Smooth muscle cell (in vitro differentiated cells): ENCODE results near the gene HDAC4. TPM values are rescaled to one million over a fixed set of nuclear protein-coding genes. Genes with fewer than 3 reads are reported as not detected.

Experiments used
- DNase-seq: peaks from one replicate; lab custom pipeline; 2025; ENCODE audit not compliant: unreplicated experiment; lab: John Stamatoyannopoulos, UW
- H2AFZ ChIP-seq: fragments of 200-600 bp; sonication (generic); 2 replicates; pipeline ENCODE4 v1.6.0; 2016; ENCODE audit warnings: antibody characterized with exemption, low read depth, mild to moderate bottlenecking
- H3F3A ChIP-seq: fragments of 200-600 bp; sonication (generic); 2 replicates; pipeline ENCODE4 v1.6.0; 2017; ENCODE audit warnings: antibody characterized with exemption, low read depth
- H3K27ac ChIP-seq: fragments of 200-600 bp; sonication (generic); 2 replicates; pipeline ENCODE4 v1.5.1; 2016; ENCODE audit warnings: low read depth, mild to moderate bottlenecking
- H3K27me3 ChIP-seq: fragments of 200-600 bp; sonication (generic); 2 replicates; pipeline ENCODE4 v1.6.1; 2016; ENCODE audit warnings: low read depth, mild to moderate bottlenecking
- H3K36me3 ChIP-seq: fragments of 200-600 bp; sonication (generic); 2 replicates; pipeline ENCODE4 v1.5.1; 2016; ENCODE audit warnings: low read depth
- H3K4me1 ChIP-seq: fragments of 200-600 bp; sonication (generic); 2 replicates; pipeline ENCODE4 v1.5.1; 2016; ENCODE audit warnings: low read depth
- H3K4me2 ChIP-seq: fragments of 200-600 bp; sonication (generic); 2 replicates; pipeline ENCODE4 v1.6.0; 2016; ENCODE audit warnings: mild to moderate bottlenecking
- H3K4me3 ChIP-seq: fragments of 200-600 bp; sonication (generic); 2 replicates; pipeline ENCODE4 v1.5.1; 2016; ENCODE audit warnings: mild to moderate bottlenecking
- H3K79me2 ChIP-seq: fragments of 200-600 bp; sonication (generic); 2 replicates; pipeline ENCODE4 v1.6.0; 2016; ENCODE audit warnings: low read depth, mild to moderate bottlenecking
- H3K9ac ChIP-seq: fragments of 200-600 bp; sonication (generic); 2 replicates; pipeline ENCODE4 v1.6.0; 2016; ENCODE audit warnings: low read depth
- H3K9me3 ChIP-seq: fragments of 200-600 bp; sonication (generic); replicated peaks from 2 replicates; pipeline ENCODE4 v1.5.1; 2016; ENCODE audit warnings: low read depth
- H4K20me1 ChIP-seq: fragments of 200-600 bp; sonication (generic); 2 replicates; pipeline ENCODE4 v1.6.0; 2016; ENCODE audit warnings: low read depth
- WGBS: methylation state at CpG from one replicate; pipeline ENCODE4 v1.1.7; 2016; ENCODE audit warnings: low lambda C conversion rate; 5-methylcytosine and 5-hydroxymethylcytosine counted together
- polyA plus RNA-seq: library from polyadenylated mRNA; unstranded; fragments of >200 nt; fragmentation: Nextera tagmentation; extraction: Ambion mirVana; gene quantifications from 2 replicates; pipeline ENCODE4 v1.2.1, GENCODE V29; 2016
- total RNA-seq: library from RNA; depleted of rRNA; stranded (reverse); fragments of >200 nt; gene quantifications from 2 replicates; pipeline ENCODE4 v1.2.3, GENCODE V29; 2014
- TF ChIP-seq, protein P1 (sequence below): fragments of 200-600 bp; sonication (generic); IDR thresholded peaks from 2 replicates; pipeline ENCODE4 v1.5.1; 2017; ENCODE audit warnings: borderline replicate concordance, mild to moderate bottlenecking, antibody characterized with exemption; ENCODE audit not compliant: insufficient read depth, poor library complexity, severe bottlenecking

Gene HDAC4
- total and polyA plus RNA-seq, 2 experiments from 2014 or later: 6.2 to 35.7 TPM

DNA sequence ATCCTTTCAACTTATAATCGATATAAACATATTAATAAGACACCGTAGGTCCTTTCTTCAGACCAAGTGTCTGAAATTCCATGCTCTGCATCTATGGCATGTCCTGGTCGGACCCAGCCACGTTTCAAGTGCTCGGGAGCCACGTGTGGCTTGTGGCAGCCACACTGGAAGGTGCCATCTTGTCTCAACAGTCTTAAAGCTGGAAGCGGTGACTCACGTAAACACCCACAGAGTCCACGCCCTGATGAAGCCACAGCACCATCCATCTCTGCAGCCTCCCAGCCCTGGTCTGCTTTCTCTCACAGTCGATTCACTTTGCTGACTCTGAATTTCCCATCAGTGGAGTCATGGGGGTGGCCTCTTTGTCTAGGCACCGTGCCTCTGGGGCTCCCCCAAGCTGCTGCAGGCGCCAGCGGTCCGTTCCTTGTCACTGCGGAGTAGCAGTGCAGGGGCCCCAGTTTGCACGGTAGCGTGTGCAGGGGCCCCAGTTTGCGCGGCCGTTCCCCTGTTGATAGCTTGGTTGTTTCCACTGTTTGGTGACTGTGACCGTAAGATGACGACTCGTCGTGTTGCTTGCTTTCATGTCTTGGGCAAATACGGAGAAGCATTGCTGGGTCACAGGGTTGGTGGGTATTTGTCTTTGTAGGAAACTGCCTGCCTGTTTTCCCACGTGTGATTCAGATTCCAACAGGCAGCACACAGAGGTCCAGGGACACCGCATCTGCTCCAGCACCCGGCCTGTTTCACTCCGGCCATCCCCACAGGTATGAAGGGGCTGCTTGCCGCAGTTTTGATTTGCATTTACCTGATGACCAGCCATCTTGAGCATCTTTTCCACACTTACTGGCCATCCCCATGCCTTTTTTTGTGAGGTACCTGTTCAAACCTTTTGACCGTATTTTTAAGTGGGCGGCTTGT, 240.3 kb downstream of the HDAC4 start:
- Histone ChIP-seq H3F3A (no peaks in the 10 kb centered on the region), H3K4me3 (no peak overlapping the region), H3K9me3 (no peaks in the 10 kb centered on the region), H4K20me1 (no peaks in the 10 kb centered on the region), H2AFZ (no peak overlapping the region), H3K4me2 (no peak overlapping the region), H3K27me3 (no peaks in the 10 kb centered on the region), H3K27ac (no peak overlapping the region), H3K79me2 (no peaks in the 10 kb centered on the region), H3K36me3 (no peaks in the 10 kb centered on the region), H3K9ac (no peak overlapping the region), H3K4me1 (no peaks in the 10 kb centered on the region)
- WGBS: 95% methylated on average over 32 of the region's 32 CpGs
- TF ChIP-seq, protein P1, sequence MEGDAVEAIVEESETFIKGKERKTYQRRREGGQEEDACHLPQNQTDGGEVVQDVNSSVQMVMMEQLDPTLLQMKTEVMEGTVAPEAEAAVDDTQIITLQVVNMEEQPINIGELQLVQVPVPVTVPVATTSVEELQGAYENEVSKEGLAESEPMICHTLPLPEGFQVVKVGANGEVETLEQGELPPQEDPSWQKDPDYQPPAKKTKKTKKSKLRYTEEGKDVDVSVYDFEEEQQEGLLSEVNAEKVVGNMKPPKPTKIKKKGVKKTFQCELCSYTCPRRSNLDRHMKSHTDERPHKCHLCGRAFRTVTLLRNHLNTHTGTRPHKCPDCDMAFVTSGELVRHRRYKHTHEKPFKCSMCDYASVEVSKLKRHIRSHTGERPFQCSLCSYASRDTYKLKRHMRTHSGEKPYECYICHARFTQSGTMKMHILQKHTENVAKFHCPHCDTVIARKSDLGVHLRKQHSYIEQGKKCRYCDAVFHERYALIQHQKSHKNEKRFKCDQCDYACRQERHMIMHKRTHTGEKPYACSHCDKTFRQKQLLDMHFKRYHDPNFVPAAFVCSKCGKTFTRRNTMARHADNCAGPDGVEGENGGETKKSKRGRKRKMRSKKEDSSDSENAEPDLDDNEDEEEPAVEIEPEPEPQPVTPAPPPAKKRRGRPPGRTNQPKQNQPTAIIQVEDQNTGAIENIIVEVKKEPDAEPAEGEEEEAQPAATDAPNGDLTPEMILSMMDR: no peak
- DNase-seq: no peak

DNA sequence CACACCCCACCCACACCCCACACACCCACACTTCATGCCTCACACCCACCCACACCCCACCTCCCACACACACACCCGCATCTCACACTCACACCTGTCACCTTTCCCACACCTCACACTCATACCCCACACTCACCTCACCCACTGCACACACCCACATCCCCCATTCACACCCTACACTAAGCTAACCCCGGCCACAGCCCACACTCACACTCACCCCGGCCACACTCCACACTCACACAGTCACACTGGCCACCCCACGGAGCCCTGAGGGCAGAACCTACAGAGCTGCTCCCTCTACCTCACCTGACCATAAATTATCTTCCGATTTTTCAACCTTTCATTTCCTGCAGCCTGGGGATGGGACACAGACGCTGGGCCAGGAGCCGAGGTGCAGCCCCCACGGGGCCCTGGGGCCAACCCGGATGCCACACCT, 241.3 kb downstream of the HDAC4 start:
- no peak for DNase-seq
- no peak overlapping the region for H3K4me2 ChIP-seq
- TF ChIP-seq, protein P1: no peak
- WGBS: 97% methylated on average over 8 of the region's 9 CpGs
- H3K4me3 ChIP-seq: no peak overlapping the region
- H3K4me1 ChIP-seq: no peaks in the 10 kb centered on the region
- no peaks in the 10 kb centered on the region for H4K20me1 ChIP-seq
- H3F3A ChIP-seq: no peaks in the 10 kb centered on the region
- H3K9me3 ChIP-seq: no peaks in the 10 kb centered on the region
- no peak overlapping the region for H3K27ac ChIP-seq
- H3K27me3 ChIP-seq: no peaks in the 10 kb centered on the region
- no peaks in the 10 kb centered on the region for H3K79me2 ChIP-seq
- H3K36me3 ChIP-seq: no peaks in the 10 kb centered on the region
- H3K9ac ChIP-seq: no peak overlapping the region
- H2AFZ ChIP-seq: no peak overlapping the region

DNA sequence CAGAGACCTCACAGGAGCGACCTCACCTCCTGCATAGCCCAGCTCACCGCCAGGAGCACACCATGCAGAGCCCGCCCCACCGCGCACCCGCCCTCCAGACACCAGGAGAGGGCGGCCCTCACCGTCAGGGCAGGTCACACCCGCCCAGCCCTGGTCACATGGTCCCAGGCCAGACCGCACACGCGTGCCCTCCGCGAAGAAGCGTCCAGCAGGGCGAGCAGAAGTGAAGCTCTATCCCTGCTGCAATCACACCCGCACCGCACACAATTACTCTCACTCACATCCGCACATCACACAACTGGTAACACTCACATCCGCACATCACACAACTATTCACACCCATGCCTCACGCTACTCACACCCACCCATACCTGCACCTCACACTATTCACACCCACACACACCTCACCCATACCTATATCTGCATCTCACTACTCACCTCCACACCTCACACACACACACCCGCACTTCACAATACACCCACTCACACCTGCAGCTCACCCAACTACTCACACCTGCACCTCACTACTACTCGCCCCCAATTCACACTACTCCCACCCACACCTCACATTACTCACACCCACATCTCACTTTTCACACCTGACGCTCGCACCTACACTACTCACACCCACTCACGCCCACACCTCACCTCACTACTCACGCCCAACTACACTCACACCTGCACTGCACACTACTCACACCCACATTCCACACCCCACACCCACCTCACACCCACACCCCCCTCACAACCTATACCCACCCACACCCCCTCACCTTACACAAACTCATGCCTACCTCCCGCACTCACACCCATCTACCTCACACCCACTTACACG, 242.0 kb downstream of the HDAC4 start:
- Histone ChIP-seq H3K9ac (no peak overlapping the region), H3K27ac (no peak overlapping the region), H3K36me3 (no peaks in the 10 kb centered on the region), H3K27me3 (no peaks in the 10 kb centered on the region), H2AFZ (no peak overlapping the region), H3K79me2 (no peaks in the 10 kb centered on the region), H3K9me3 (no peaks in the 10 kb centered on the region), H3F3A (no peaks in the 10 kb centered on the region), H3K4me2 (no peak overlapping the region), H3K4me1 (no peaks in the 10 kb centered on the region), H4K20me1 (no peaks in the 10 kb centered on the region), H3K4me3 (no peak overlapping the region)
- DNase-seq: no peak
- TF ChIP-seq, protein P1: no peak
- WGBS: 98% methylated on average over 20 of the region's 29 CpGs
